Mucosa of rectum (tissue), 2 donors: ENCODE measurements around the gene PRKAG2.

Experiments used
- H3K27ac ChIP-seq, 2 donors: one replicate each; pipeline ENCODE4 v1.7.0; 2013; ENCODE audit warnings: inconsistent platforms in 2 of 2, low read depth in 2 of 2, low read length in 2 of 2
- H3K27me3 ChIP-seq, 2 donors: one replicate each; pipeline ENCODE4 v1.7.0; 2013; ENCODE audit warnings: low read length in 2 of 2; ENCODE audit not compliant: control insufficient read depth in 2 of 2, insufficient read depth in 2 of 2
- H3K36me3 ChIP-seq, 2 donors: one replicate each; pipeline ENCODE4 v1.7.0; 2013; ENCODE audit warnings: low read length in 2 of 2; ENCODE audit not compliant: control insufficient read depth in 2 of 2, insufficient read depth in 2 of 2
- H3K4me1 ChIP-seq, 2 donors: one replicate each; pipeline ENCODE4 v1.7.0; 2013; ENCODE audit warnings: low read length in 2 of 2, mild to moderate bottlenecking in 1 of 2; ENCODE audit not compliant: control insufficient read depth in 2 of 2, insufficient read depth in 2 of 2
- H3K4me3 ChIP-seq, 2 donors: one replicate each; pipeline ENCODE4 v1.7.0; 2013; ENCODE audit warnings: low read length in 2 of 2
- H3K9ac ChIP-seq, 2 donors: one replicate each; pipeline ENCODE4 v1.7.0; 2013; ENCODE audit warnings: low read length in 2 of 2, low read depth in 1 of 2, mild to moderate bottlenecking in 1 of 2
- H3K9me3 ChIP-seq, 2 donors: one replicate each; pipeline ENCODE4 v1.7.0; 2013; ENCODE audit warnings: low read length in 2 of 2; ENCODE audit not compliant: control insufficient read depth in 2 of 2
- donor health status: healthy.
- donor health status: Normal muscosa, but diverticular disease.

Gene PRKAG2

DNA sequence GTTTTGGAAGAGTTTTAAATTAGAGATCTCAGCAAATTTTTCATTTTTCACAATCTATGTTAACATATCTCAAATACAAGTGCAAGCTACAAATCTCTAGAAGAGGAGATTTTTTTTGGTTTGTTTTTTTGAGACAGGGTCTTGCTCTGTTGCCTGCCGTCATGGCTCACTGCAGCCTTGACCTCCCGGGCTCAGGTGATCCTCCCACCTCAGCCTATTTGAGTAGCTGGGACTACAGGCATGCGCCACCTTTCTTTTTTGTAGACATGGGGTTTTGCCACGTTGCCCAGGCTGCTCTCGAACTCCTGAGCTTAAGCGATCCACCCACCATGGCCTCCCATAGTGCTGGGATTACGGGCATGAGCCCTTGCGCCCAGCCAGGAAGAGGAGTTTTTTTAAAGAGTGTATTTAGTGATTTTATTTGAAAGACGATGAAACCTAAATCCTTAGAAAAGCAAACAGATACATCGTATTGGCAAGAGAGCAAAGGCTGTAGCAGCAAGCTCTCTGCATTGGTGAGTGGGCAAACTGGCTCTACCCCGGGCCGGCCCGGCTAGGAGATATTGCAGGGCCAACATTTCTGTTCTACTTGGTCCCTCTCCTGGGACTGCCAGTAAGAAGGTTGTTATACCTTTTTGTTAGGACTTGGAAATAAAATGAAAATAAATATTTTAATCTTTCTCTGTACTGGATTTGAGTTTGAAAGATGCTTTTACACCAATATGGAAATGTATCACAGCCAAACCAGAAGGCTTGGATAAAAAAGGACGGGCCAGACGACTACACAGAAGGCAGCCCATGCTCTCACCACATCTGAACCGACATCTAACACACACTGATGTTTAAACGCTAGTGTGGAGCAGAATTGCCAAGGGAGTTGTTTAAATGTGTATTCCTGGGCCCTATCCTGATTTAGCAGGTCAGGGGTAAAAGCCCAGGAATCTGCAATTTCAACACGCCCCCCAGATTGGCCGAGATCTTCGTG, 307.7 kb downstream of the PRKAG2 start:
- H3K27me3 ChIP-seq, result no peaks in the 10 kb centered on the region
- H3K36me3 ChIP-seq, result peaks cover 10 to 25% of the 10 kb centered on the region in 2 donors
- H3K4me1 ChIP-seq, result no peaks in the 10 kb centered on the region
- H3K9ac ChIP-seq, result no peak overlapping the region
- no peaks in the 10 kb centered on the region for H3K9me3 ChIP-seq
- H3K4me3 ChIP-seq, result no peak overlapping the region
- no peak overlapping the region for H3K27ac ChIP-seq

DNA sequence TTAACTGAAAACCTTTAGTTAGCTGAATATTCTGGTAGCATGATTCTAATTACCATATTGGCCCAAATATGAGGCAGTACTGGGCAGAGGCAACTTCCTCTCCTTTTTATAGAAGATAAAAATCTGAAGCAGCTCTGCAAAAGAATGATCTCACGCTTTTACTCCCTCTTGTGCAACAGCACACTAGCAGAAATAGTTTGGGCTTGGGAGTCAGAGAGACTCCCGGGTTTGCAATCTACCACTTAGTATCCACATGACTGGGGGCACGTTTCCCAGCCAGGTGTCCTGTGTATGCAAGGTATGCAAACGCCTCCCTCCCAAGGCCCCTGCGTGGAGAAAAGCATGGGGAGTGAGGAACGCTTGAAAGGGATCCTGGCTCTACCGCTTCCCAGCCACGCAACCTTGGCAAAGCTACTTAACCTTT, 310.0 kb downstream of the PRKAG2 start:
- Histone ChIP-seq H3K4me1 (no peaks in the 10 kb centered on the region), H3K4me3 (no peak overlapping the region), H3K9ac (no peak overlapping the region), H3K9me3 (no peaks in the 10 kb centered on the region), H3K36me3 (peaks cover 18 to 22% of the 10 kb centered on the region in 2 donors), H3K27ac (no peak overlapping the region), H3K27me3 (no peaks in the 10 kb centered on the region)

DNA sequence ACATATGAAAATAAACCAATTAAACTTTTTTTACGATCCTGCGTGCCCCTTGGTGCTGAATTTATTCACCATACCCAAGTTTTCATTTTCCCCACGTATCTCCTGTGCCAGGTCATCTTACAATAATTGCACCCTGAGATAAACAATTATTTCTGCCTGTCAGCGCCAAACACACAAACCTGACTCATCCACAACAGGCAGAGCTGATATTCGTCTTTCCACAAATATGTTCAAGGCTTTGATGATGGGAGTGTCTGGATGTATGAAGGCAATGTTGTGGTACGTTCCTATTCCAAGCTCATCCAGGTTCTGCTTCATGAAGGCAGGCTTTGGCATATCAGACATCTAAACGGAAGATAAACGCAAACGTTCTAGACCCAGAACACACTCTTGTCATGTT, 311.4 kb downstream of the PRKAG2 start:
- no peaks in the 10 kb centered on the region for H3K9me3 ChIP-seq
- H3K27me3 ChIP-seq, result no peaks in the 10 kb centered on the region
- H3K27ac ChIP-seq, result no peak overlapping the region
- H3K9ac ChIP-seq, result no peak overlapping the region
- no peaks in the 10 kb centered on the region for H3K4me1 ChIP-seq
- H3K36me3 ChIP-seq, result peaks cover 22 to 25% of the 10 kb centered on the region in 2 donors
- no peak overlapping the region for H3K4me3 ChIP-seq

DNA sequence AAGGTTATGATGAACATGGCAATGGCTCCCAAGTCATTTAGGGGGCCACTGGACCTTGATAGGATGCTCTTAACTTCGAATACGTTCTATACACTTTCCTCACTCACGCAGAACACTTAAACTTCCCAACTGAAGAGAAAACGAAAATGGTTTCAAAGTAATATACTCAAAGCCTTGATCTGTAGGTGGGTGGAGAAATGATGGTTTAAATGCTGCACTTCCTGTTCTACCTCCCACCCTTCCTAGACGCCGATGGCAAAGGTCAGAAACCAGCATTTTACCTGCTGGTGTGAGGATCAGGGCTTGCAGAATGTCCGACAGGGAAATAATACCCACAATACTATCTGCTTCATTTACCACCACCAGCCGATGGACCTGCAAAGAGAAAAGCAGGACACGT, 316.7 kb downstream of the PRKAG2 start:
- Histone ChIP-seq H3K9me3 (no peaks in the 10 kb centered on the region), H3K4me3 (no peak overlapping the region), H3K4me1 (no peaks in the 10 kb centered on the region), H3K36me3 (peaks cover 40 to 48% of the 10 kb centered on the region in 2 donors), H3K9ac (no peak overlapping the region), H3K27me3 (no peaks in the 10 kb centered on the region), H3K27ac (no peak overlapping the region)

DNA sequence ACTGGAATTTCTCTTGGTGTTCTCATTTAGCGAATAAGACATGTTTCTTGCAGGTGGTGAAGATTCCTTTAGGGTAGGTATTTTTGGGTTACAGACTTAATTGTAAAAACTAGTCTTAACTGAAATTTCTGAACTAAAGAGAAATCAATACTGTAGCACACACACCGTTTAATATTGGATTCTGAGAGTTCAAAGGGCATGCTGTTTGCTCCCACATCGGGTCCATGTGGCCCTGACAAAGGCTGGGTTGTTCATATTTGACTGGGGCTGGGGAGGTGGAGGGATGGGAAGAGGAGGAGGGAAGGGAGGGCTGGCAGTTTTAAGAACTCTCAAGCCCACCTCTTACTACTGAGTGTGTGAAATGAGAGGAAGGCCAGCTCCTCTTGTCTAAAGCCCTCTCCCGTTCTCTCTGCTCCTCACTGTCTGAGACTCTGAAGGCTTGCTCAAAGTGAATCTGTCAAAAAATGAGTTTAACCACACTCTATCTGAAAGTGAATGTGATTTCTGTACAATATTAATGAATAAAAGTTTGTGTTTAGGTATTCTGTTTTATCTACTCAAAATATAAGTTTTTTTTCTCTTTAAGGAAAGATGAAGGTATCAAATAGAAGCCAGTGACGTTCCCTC, 317.2 kb downstream of the PRKAG2 start:
- no peaks in the 10 kb centered on the region for H3K9me3 ChIP-seq
- H3K27ac ChIP-seq, result no peak overlapping the region
- no peaks in the 10 kb centered on the region for H3K27me3 ChIP-seq
- no peak overlapping the region for H3K4me3 ChIP-seq
- peaks cover 39 to 48% of the 10 kb centered on the region in 2 donors for H3K36me3 ChIP-seq
- H3K4me1 ChIP-seq, result no peaks in the 10 kb centered on the region
- no peak overlapping the region for H3K9ac ChIP-seq

DNA sequence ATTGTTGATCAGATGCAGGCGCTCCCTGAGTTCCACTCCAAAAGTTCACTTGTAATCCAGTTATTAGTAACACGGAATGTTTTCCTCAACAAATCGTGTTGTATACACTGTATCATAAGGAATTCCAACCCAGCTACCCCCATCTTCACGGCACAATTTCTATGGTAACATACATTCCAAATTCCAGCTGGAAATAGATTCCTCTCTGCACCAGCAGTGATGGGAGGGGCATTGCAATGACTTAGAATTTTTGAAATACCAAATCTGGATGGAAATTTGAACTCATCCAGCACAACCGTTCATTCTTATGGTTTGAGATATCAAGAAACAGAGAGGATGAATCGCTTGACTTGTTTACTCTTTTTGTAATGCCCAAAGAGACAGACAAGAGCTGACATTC, 318.3 kb downstream of the PRKAG2 start:
- H3K4me3 ChIP-seq, result no peak overlapping the region
- no peak overlapping the region for H3K27ac ChIP-seq
- peaks cover 33 to 38% of the 10 kb centered on the region in 2 donors for H3K36me3 ChIP-seq

DNA sequence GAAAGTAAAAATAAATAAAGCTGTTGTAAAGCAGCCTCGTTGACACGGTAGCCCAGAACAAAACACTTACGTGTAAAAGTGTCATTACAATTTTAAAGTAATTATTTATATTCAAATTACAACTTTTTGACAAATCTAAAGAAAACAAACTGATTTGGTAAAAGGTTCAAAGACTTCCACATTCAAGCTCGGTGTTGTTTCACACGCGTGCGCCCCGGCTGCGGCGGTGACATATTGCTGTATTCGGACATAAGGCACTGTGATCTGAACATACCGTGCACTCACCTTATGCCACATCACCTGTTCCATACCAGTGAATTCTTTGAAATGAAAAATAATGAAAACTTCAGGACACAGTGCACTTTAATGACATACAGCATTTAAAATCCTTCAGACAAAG, 320.3 kb downstream of the PRKAG2 start:
- peaks cover 33 to 36% of the 10 kb centered on the region in 2 donors for H3K36me3 ChIP-seq
- H3K9me3 ChIP-seq, result no peaks in the 10 kb centered on the region
- no peaks in the 10 kb centered on the region for H3K4me1 ChIP-seq
- H3K27me3 ChIP-seq, result no peaks in the 10 kb centered on the region
- H3K4me3 ChIP-seq, result no peak overlapping the region
- no peak overlapping the region for H3K27ac ChIP-seq
- H3K9ac ChIP-seq, result no peak overlapping the region

More for the DNA sequence above, 318.3 kb downstream of the PRKAG2 start:
- Histone ChIP-seq H3K4me1 (no peaks in the 10 kb centered on the region), H3K9ac (no peak overlapping the region), H3K27me3 (no peaks in the 10 kb centered on the region), H3K9me3 (no peaks in the 10 kb centered on the region)

DNA sequence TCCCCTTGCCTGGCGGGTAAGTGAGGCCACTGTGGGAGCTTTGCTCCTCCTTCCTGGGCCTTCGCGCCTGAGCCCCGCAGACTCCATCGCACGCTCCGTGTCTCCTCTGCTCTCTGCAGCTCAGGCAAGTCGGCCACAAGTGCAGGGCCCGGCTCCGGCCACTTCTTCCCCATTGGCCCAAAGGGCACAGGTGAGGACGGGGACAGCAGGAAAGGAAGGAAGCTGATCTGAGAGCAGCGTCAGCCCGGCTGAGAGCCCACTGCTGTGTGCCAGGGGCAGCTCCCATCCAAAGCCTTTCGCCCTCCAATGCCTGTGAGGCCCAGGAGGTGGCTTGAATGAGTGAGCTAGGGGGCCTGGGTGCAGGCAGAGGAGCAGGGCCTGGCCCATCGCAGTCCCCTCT, 323.6 kb downstream of the PRKAG2 start:
- no peak overlapping the region for H3K4me3 ChIP-seq
- H3K9me3 ChIP-seq, result no peaks in the 10 kb centered on the region
- H3K27ac ChIP-seq, result no peak overlapping the region
- no peak overlapping the region for H3K9ac ChIP-seq
- peaks cover 13 to 14% of the 10 kb centered on the region in 2 donors for H3K36me3 ChIP-seq
- no peaks in the 10 kb centered on the region for H3K4me1 ChIP-seq
- H3K27me3 ChIP-seq, result no peaks in the 10 kb centered on the region

DNA sequence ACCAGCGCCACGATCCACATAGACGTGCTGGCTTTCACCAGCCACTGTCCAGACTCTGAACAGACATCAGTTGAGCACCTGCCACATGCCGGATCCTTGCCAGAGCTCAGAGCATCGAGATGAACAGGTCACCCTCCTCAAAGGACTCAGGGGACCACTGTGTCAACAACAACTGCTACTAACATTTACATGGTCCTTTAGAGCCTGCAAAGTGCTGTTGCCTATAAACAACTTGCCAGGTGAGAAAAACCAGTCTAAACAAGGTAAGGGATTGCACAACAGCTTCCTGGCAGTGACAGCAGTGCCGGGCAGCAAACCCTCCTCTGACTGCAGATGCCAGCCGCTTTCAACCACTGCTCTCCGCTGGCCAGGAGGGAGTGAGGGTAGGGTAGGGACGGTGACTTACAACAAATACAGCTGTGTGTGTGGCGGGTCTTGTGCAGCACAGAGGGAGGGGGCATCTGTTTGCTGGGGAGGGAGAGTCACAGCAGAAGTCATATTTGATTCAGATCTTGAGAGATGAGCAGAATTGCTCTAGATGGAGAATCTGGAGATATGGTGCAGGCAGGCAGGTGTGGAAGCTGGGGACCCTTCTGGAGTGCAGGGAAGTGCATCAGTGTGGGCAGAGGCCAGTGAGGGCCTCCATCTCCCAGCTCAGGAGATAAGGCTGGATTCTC, 324.4 kb downstream of the PRKAG2 start:
- H3K27me3 ChIP-seq, result no peaks in the 10 kb centered on the region
- no peak overlapping the region for H3K9ac ChIP-seq
- peaks cover 8% of the 10 kb centered on the region in 2 donors for H3K36me3 ChIP-seq
- no peak overlapping the region for H3K27ac ChIP-seq
- H3K9me3 ChIP-seq, result no peaks in the 10 kb centered on the region
- H3K4me1 ChIP-seq, result no peaks in the 10 kb centered on the region
- H3K4me3 ChIP-seq, result no peak overlapping the region

DNA sequence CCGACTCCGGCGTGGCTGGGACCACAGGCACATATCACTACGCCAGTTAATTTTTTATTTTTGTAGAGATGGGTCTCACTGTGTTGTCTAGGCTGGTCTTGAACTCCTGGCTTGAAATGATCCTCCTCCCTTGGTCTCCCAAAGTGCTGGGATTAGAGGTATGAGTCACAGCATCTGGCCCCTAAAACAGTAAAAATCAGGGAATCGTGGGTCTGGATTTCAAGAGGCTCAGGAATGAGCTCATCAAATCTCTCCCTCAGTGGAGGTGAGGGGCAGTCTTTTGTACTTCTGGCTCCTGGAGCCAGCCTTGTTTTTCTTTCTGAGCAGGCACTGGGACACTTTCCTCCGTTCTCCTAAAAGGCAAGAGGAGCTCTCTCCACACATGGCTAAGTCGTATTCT, 325.1 kb downstream of the PRKAG2 start:
- Histone ChIP-seq H3K4me1 (no peaks in the 10 kb centered on the region), H3K36me3 (peaks cover 3 to 4% of the 10 kb centered on the region in 2 donors), H3K9ac (no peak overlapping the region), H3K27me3 (no peaks in the 10 kb centered on the region), H3K4me3 (no peak overlapping the region), H3K9me3 (no peaks in the 10 kb centered on the region), H3K27ac (no peak overlapping the region)
